ENCODE results near the gene SEC14L5.
"Not testable (repeated sequence)": the region's sequence is repeated elsewhere in the genome, so short reads cannot be mapped to it uniquely, and the experiment has no call there.

SEC14L5 gene

GRCh38 chr16:5044581-5044980, 86.5 kb downstream of the SEC14L5 start:
- not testable (repeated sequence) for FAIRE-seq

GRCh38 chr16:5045499-5046115, 87.5 kb downstream of the SEC14L5 start:
- FAIRE-seq, result no peak

GRCh38 chr16:5046914-5047313, 88.8 kb downstream of the SEC14L5 start:
- FAIRE-seq, result no peak

GRCh38 chr16:5054876-5055865, 97.0 kb downstream of the SEC14L5 start:
- no peak for FAIRE-seq

GRCh38 chr16:5056352-5056751, 98.2 kb downstream of the SEC14L5 start:
- FAIRE-seq, result no peak

GRCh38 chr16:5058476-5058875, 100.3 kb downstream of the SEC14L5 start:
- no peak for FAIRE-seq

GRCh38 chr16:5059386-5060072, 101.4 kb downstream of the SEC14L5 start:
- no peak for FAIRE-seq

- FAIRE-seq, result no peak
Observed at GRCh38 chr16:5060073-5060641, 102.0 kb downstream of the SEC14L5 start.

- no peak for FAIRE-seq
Observed at GRCh38 chr16:5062051-5062450, 103.9 kb downstream of the SEC14L5 start.

- FAIRE-seq, result no peak
Observed at GRCh38 chr16:5062790-5063765, 104.9 kb downstream of the SEC14L5 start.

GRCh38 chr16:5064915-5065314, 106.8 kb downstream of the SEC14L5 start:
- FAIRE-seq, result no peak

- FAIRE-seq, result no peak
Observed at GRCh38 chr16:5065326-5065725, 107.2 kb downstream of the SEC14L5 start.

GRCh38 chr16:5065813-5066212, 107.7 kb downstream of the SEC14L5 start, which contains the start of gene C16orf89:
C16orf89 (minus strand) TSS chr16:5065956; CDS start chr16:5065908, 48 bp downstream.
- FAIRE-seq, result no peak

- no peak for FAIRE-seq
Observed at GRCh38 chr16:5066511-5066910, 108.4 kb downstream of the SEC14L5 start.
